HG02623 (cell line): ENCODE results near the gene SWI5.
A peak's percentile ranks its signal among the peaks of the same experiment; 100 is the strongest.
"Not testable (repeated sequence)": the region's sequence is repeated elsewhere in the genome, so short reads cannot be mapped to it uniquely, and the experiment has no call there.

Source experiments
- ATAC-seq: cut with Tn5 transposase; IDR thresholded peaks from one replicate; pipeline ENCODE4 v1.9.1; 2021; ENCODE audit warnings: moderate library complexity; ENCODE audit not compliant: unreplicated experiment

Gene SWI5

GRCh38 chr9:128275198-128276007 is 673 bp upstream of the SWI5 start, which contains the start of gene GOLGA2:
GOLGA2 (minus strand) TSS chr9:128276007; CDS start chr9:128275976, 31 bp downstream.
- ATAC-seq = peak; percentile 38

- no peak for ATAC-seq
These were observed 646 bp downstream of the SWI5 start for GRCh38 chr9:128276574-128277270.

- ATAC-seq = not testable (repeated sequence)
These were observed 3.3 kb downstream of the SWI5 start for GRCh38 chr9:128279088-128280073.

- ATAC-seq = no peak
These were observed 4.1 kb downstream of the SWI5 start for GRCh38 chr9:128280084-128280622.

- no peak for ATAC-seq
These were observed 6.4 kb downstream of the SWI5 start for GRCh38 chr9:128282500-128282899.

GRCh38 chr9:128285033-128285784 is 9.1 kb downstream of the SWI5 start:
- no peak for ATAC-seq

GRCh38 chr9:128286440-128286839 is 10.4 kb downstream of the SWI5 start:
- no peak for ATAC-seq

GRCh38 chr9:128288273-128289004 is 12.4 kb downstream of the SWI5 start:
- ATAC-seq = no peak

GRCh38 chr9:128292009-128292408 is 15.9 kb downstream of the SWI5 start:
- no peak for ATAC-seq

- ATAC-seq = no peak
These were observed 17.0 kb downstream of the SWI5 start for GRCh38 chr9:128293091-128293490.

- no peak for ATAC-seq
These were observed 18.1 kb downstream of the SWI5 start for GRCh38 chr9:128294142-128294541.

- ATAC-seq = no peak
These were observed 20.5 kb downstream of the SWI5 start for GRCh38 chr9:128296340-128297220.

GRCh38 chr9:128297221-128297773 is 21.2 kb downstream of the SWI5 start:
- ATAC-seq = no peak

GRCh38 chr9:128298535-128299482 is 22.7 kb downstream of the SWI5 start:
- no peak for ATAC-seq

- ATAC-seq = no peak
These were observed 28.3 kb downstream of the SWI5 start for GRCh38 chr9:128304136-128304970.

GRCh38 chr9:128304971-128305288 is 28.9 kb downstream of the SWI5 start:
- ATAC-seq = no peak
